Liver (tissue), 9 donors: Measurements from ENCODE around the gene PC. TPM values are rescaled to one million over a fixed set of nuclear protein-coding genes. Genes with fewer than 3 reads are reported as not detected.

Experiments
- DNase-seq: peaks from one replicate; pipeline ENCODE4 v3.0.0-alpha.2; 2017; ENCODE audit warnings: low spot score
- H3K27ac ChIP-seq, 2 donors: one replicate each; pipeline ENCODE4 v1.7.0; 2013; ENCODE audit warnings: inconsistent platforms in 2 of 2, low read length in 2 of 2, control low read depth in 1 of 2, low read depth in 1 of 2, mild to moderate bottlenecking in 1 of 2
- H3K27me3 ChIP-seq, 4 donors: one replicate each; pipeline versions ENCODE4 v1.6.1 to v1.7.0; 2013; ENCODE audit warnings: low read length in 3 of 4, inconsistent platforms in 1 of 4, mild to moderate bottlenecking in 1 of 4, moderate library complexity in 1 of 4; ENCODE audit not compliant: control insufficient read depth in 4 of 4, insufficient read depth in 4 of 4
- H3K36me3 ChIP-seq, 4 donors: one replicate each; pipeline versions ENCODE4 v1.6.1 to v1.7.0; 2013; ENCODE audit warnings: low read length in 3 of 4, mild to moderate bottlenecking in 3 of 4, low read depth in 1 of 4, moderate library complexity in 1 of 4; ENCODE audit not compliant: control insufficient read depth in 4 of 4, insufficient read depth in 3 of 4
- H3K4me1 ChIP-seq, 4 donors: one replicate each; pipeline versions ENCODE4 v1.6.1 to v1.7.0; 2013; ENCODE audit warnings: low read length in 3 of 4, mild to moderate bottlenecking in 3 of 4, moderate library complexity in 1 of 4; ENCODE audit not compliant: control insufficient read depth in 4 of 4, insufficient read depth in 4 of 4
- H3K4me3 ChIP-seq, 3 donors: one replicate each; pipeline versions ENCODE4 v1.6.1 to v1.7.0; 2013; ENCODE audit warnings: low read length in 3 of 3, control low read depth in 1 of 3, low read depth in 1 of 3, mild to moderate bottlenecking in 1 of 3
- H3K9ac ChIP-seq, 2 donors: one replicate each; pipeline ENCODE4 v1.7.0; 2013; ENCODE audit warnings: low read length in 2 of 2, mild to moderate bottlenecking in 2 of 2, moderate library complexity in 2 of 2, control low read depth in 1 of 2, low read depth in 1 of 2
- H3K9me3 ChIP-seq, 4 donors: one replicate each; pipeline versions ENCODE4 v1.6.1 to v1.7.0; 2013; ENCODE audit warnings: low read length in 3 of 4; ENCODE audit not compliant: control insufficient read depth in 4 of 4
- ATF3 ChIP-seq: IDR thresholded peaks from 2 replicates; pipeline ENCODE4 v1.6.1; 2016; ENCODE audit warnings: antibody characterized with exemption
- EGR1 ChIP-seq, 2 donors: IDR thresholded peaks; 2 replicates each; pipeline ENCODE4 v1.6.1; 2016 to 2018; ENCODE audit warnings: antibody characterized with exemption in 2 of 2, low read depth in 2 of 2
- FOXA1 ChIP-seq: IDR thresholded peaks from 2 replicates; pipeline ENCODE4 v1.6.1; 2016; ENCODE audit warnings: antibody characterized with exemption
- FOXA2 ChIP-seq: IDR thresholded peaks from 2 replicates; pipeline ENCODE4 v1.6.1; 2016; ENCODE audit warnings: antibody characterized with exemption
- GABPA ChIP-seq, 2 donors: IDR thresholded peaks in 1 of 2; conservative IDR thresholded peaks in 1 of 2; 2 replicates each; pipeline ENCODE4 v1.6.1; 2016; ENCODE audit warnings: antibody characterized with exemption in 2 of 2, mild to moderate bottlenecking in 1 of 2, moderate library complexity in 1 of 2
- HNF4A ChIP-seq, 2 donors: conservative IDR thresholded peaks; 2 replicates each; pipeline ENCODE4 v1.6.1; 2016; ENCODE audit warnings: antibody characterized with exemption in 2 of 2, mild to moderate bottlenecking in 2 of 2
- HNF4G ChIP-seq: IDR thresholded peaks from 2 replicates; pipeline ENCODE4 v1.6.1; 2016; ENCODE audit warnings: antibody characterized with exemption
- JUND ChIP-seq, 2 donors: IDR thresholded peaks; 2 replicates each; pipeline ENCODE4 v1.6.1; 2016; ENCODE audit warnings: antibody characterized with exemption in 2 of 2
- MAX ChIP-seq: IDR thresholded peaks from 2 replicates; pipeline ENCODE4 v1.6.1; 2016; ENCODE audit warnings: antibody characterized with exemption
- NR2F2 ChIP-seq: IDR thresholded peaks from 2 replicates; pipeline ENCODE4 v1.6.1; 2016; ENCODE audit warnings: antibody characterized with exemption
- RAD21 ChIP-seq, 2 donors: IDR thresholded peaks; 2 replicates each; pipeline ENCODE4 v1.6.1; 2016; ENCODE audit warnings: antibody characterized with exemption in 2 of 2, mild to moderate bottlenecking in 2 of 2
- RXRA ChIP-seq, 2 donors: IDR thresholded peaks; 2 replicates each; pipeline ENCODE4 v1.6.1; 2017 to 2018; ENCODE audit warnings: antibody characterized with exemption in 2 of 2, mild to moderate bottlenecking in 1 of 2
- SP1 ChIP-seq: IDR thresholded peaks from 2 replicates; pipeline ENCODE4 v1.6.1; 2018; ENCODE audit warnings: antibody characterized with exemption, mild to moderate bottlenecking
- TAF1 ChIP-seq: conservative IDR thresholded peaks from 2 replicates; pipeline ENCODE4 v1.6.1; 2016; ENCODE audit warnings: antibody characterized with exemption, mild to moderate bottlenecking
- YY1 ChIP-seq: IDR thresholded peaks from 2 replicates; pipeline ENCODE4 v1.6.1; 2016; ENCODE audit warnings: antibody characterized with exemption, mild to moderate bottlenecking
- WGBS: extraction: QIAGEN DNeasy Blood & Tissue Kit; methylation state at CpG from one replicate; pipeline ENCODE4 v1.1.7; 2013; 5-methylcytosine and 5-hydroxymethylcytosine counted together
- polyA plus RNA-seq, 2 donors: library from polyadenylated mRNA; stranded (reverse) in 1 of 2; unstranded in 1 of 2; fragments of 200-250 nt in 1 of 2; fragments of >200 nt in 1 of 2; fragmentation: Nextera tagmentation in 1 of 2; extraction: Ambion mirVana in 1 of 2; gene quantifications; one replicate each; pipeline versions ENCODE4 v1.2.1 to v1.2.3, GENCODE V29; 2013 to 2015
- total RNA-seq, 2 donors: library from RNA; depleted of rRNA; stranded (reverse); fragments of >200 nt; gene quantifications; one replicate each; pipeline ENCODE4 v1.2.3, GENCODE V29; 2014
- TF ChIP-seq, protein P1 (sequence below): IDR thresholded peaks from 2 replicates; pipeline ENCODE4 v1.6.1; 2016; ENCODE audit warnings: antibody characterized with exemption, mild to moderate bottlenecking
- TF ChIP-seq, protein P2 (sequence below): fragments of 150-350 bp; IDR thresholded peaks from 2 replicates; pipeline ENCODE4 v1.5.1; 2017; ENCODE audit warnings: improper control_type of control experiment, low read depth, low read length; ENCODE audit not compliant: missing input control
- TF ChIP-seq, protein P3 (sequence below): IDR thresholded peaks from 2 replicates; pipeline ENCODE4 v1.6.1; 2016; ENCODE audit warnings: antibody characterized with exemption
- donor health status: healthy.
- donor health status: healthy.
- donor health status: healthy.
- donor health status: healthy.
- donor health status: healthy.

Gene PC
- total and polyA plus RNA-seq, 4 donors, result 144 to 583 (median 296) TPM

GRCh38 chr11:67002921-67003411 lies 44.8 kb upstream of the PC start:
- TF ChIP-seq, protein P1, sequence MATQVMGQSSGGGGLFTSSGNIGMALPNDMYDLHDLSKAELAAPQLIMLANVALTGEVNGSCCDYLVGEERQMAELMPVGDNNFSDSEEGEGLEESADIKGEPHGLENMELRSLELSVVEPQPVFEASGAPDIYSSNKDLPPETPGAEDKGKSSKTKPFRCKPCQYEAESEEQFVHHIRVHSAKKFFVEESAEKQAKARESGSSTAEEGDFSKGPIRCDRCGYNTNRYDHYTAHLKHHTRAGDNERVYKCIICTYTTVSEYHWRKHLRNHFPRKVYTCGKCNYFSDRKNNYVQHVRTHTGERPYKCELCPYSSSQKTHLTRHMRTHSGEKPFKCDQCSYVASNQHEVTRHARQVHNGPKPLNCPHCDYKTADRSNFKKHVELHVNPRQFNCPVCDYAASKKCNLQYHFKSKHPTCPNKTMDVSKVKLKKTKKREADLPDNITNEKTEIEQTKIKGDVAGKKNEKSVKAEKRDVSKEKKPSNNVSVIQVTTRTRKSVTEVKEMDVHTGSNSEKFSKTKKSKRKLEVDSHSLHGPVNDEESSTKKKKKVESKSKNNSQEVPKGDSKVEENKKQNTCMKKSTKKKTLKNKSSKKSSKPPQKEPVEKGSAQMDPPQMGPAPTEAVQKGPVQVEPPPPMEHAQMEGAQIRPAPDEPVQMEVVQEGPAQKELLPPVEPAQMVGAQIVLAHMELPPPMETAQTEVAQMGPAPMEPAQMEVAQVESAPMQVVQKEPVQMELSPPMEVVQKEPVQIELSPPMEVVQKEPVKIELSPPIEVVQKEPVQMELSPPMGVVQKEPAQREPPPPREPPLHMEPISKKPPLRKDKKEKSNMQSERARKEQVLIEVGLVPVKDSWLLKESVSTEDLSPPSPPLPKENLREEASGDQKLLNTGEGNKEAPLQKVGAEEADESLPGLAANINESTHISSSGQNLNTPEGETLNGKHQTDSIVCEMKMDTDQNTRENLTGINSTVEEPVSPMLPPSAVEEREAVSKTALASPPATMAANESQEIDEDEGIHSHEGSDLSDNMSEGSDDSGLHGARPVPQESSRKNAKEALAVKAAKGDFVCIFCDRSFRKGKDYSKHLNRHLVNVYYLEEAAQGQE, result peak; percentile 36
- peak; percentile 45 to 46 for TF ChIP-seq RAD21 (IDR thresholded peaks at IDR 0.05)
- TF ChIP-seq FOXA1, result no peak
- TF ChIP-seq MAX, result peak; percentile 60
- TF ChIP-seq FOXA2, result no peak
- peak; percentile 14 for TF ChIP-seq ATF3
- TF ChIP-seq HNF4A (conservative IDR thresholded peaks at IDR 0.05), result peak; percentile 99
- TF ChIP-seq EGR1 (IDR thresholded peaks at IDR 0.05; ENCODE audit: low read depth in 2 of 2), result peak in 1 of 2 donors; percentile 27
- TF ChIP-seq RXRA (IDR thresholded peaks at IDR 0.05), result peak; percentile 87 to 89
- peak; percentile 71 for TF ChIP-seq SP1
- peak; percentile 39 for TF ChIP-seq NR2F2
- peak; percentile 91 for TF ChIP-seq HNF4G
- TF ChIP-seq JUND (IDR thresholded peaks at IDR 0.05), result peak in 1 of 2 donors; percentile 34
- peak; percentile 26 for TF ChIP-seq YY1
- TF ChIP-seq GABPA (IDR thresholded peaks at IDR 0.05 in 1 of 2, conservative IDR thresholded peaks at IDR 0.05 in 1 of 2), result no peak
- TF ChIP-seq TAF1, result no peak
- Histone ChIP-seq H3K27me3 (no peaks in the 10 kb centered on the region), H3K9me3 (no peaks in the 10 kb centered on the region), H3K4me3 (no peak overlapping the region), H3K9ac (no peak overlapping the region), H3K27ac (peak overlapping the region; percentile 6 to 66), H3K36me3 (no peaks in the 10 kb centered on the region), H3K4me1 (peaks cover 5 to 30% (median 20%) of the 10 kb centered on the region in 4 donors)
- WGBS, result 40% methylated on average over 5 of the region's 5 CpGs
- no peak for DNase-seq

DNA sequence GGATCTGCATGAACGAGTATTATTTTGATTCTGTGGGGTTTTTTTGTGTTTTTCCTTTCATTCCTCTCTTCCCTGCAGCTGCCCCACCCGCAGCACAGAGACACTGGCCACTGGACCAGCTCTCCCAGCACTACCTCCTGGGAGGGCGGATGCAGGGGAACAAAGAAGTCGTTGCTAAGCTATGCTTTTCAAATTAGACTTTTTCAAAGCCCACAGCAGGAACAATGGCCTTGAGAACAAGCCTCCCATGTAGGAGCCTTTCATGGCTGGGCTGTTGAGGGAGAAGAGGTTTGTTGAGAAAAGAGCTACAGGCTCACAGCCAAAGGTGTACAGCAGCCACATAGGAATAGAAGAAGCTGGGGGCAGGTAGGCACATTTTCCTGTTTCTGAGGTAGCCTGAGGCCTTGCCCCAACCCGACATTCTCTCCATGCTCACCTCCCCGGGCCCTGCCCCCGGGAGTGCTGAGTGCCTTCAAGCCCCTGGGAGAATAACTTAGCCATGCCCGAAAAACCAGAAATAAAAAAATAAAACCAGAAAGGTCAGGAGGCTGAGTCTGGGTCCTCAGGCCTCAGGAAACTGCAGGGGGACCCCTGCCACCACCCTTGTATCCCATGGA lies 44.2 kb upstream of the PC start:
- Histone ChIP-seq H3K36me3 (no peaks in the 10 kb centered on the region), H3K27ac (peak overlapping the region; percentile 6 to 8), H3K4me1 (peaks cover 5 to 30% (median 20%) of the 10 kb centered on the region in 4 donors), H3K9ac (no peak overlapping the region), H3K9me3 (no peaks in the 10 kb centered on the region), H3K27me3 (no peaks in the 10 kb centered on the region), H3K4me3 (no peak overlapping the region)
- no peak for DNase-seq
- 66% methylated on average over 8 of the region's 8 CpGs for WGBS
- no peak for TF ChIP-seq EGR1 (IDR thresholded peaks at IDR 0.05; ENCODE audit: low read depth in 2 of 2)
- TF ChIP-seq, protein P2, sequence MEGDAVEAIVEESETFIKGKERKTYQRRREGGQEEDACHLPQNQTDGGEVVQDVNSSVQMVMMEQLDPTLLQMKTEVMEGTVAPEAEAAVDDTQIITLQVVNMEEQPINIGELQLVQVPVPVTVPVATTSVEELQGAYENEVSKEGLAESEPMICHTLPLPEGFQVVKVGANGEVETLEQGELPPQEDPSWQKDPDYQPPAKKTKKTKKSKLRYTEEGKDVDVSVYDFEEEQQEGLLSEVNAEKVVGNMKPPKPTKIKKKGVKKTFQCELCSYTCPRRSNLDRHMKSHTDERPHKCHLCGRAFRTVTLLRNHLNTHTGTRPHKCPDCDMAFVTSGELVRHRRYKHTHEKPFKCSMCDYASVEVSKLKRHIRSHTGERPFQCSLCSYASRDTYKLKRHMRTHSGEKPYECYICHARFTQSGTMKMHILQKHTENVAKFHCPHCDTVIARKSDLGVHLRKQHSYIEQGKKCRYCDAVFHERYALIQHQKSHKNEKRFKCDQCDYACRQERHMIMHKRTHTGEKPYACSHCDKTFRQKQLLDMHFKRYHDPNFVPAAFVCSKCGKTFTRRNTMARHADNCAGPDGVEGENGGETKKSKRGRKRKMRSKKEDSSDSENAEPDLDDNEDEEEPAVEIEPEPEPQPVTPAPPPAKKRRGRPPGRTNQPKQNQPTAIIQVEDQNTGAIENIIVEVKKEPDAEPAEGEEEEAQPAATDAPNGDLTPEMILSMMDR, result no peak
- TF ChIP-seq JUND (IDR thresholded peaks at IDR 0.05), result no peak
- no peak for TF ChIP-seq RAD21 (IDR thresholded peaks at IDR 0.05)
- TF ChIP-seq, protein P3, sequence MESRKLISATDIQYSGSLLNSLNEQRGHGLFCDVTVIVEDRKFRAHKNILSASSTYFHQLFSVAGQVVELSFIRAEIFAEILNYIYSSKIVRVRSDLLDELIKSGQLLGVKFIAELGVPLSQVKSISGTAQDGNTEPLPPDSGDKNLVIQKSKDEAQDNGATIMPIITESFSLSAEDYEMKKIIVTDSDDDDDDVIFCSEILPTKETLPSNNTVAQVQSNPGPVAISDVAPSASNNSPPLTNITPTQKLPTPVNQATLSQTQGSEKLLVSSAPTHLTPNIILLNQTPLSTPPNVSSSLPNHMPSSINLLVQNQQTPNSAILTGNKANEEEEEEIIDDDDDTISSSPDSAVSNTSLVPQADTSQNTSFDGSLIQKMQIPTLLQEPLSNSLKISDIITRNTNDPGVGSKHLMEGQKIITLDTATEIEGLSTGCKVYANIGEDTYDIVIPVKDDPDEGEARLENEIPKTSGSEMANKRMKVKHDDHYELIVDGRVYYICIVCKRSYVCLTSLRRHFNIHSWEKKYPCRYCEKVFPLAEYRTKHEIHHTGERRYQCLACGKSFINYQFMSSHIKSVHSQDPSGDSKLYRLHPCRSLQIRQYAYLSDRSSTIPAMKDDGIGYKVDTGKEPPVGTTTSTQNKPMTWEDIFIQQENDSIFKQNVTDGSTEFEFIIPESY, result no peak
- TF ChIP-seq FOXA1, result no peak
- no peak for TF ChIP-seq FOXA2
- no peak for TF ChIP-seq HNF4G
- no peak for TF ChIP-seq YY1
- TF ChIP-seq HNF4A (conservative IDR thresholded peaks at IDR 0.05), result no peak
- TF ChIP-seq GABPA (IDR thresholded peaks at IDR 0.05 in 1 of 2, conservative IDR thresholded peaks at IDR 0.05 in 1 of 2), result no peak
- no peak for TF ChIP-seq RXRA (IDR thresholded peaks at IDR 0.05)
- no peak for TF ChIP-seq ATF3
